Sigmoid colon (tissue), 7 donors: Measurements from ENCODE around the gene SLC7A5. TPM values are rescaled to one million over a fixed set of nuclear protein-coding genes. Genes with fewer than 3 reads are reported as not detected.
A peak's percentile ranks its signal among the peaks of the same experiment; 100 is the strongest.
"Not testable (repeated sequence)": the region's sequence is repeated elsewhere in the genome, so short reads cannot be mapped to it uniquely, and the experiment has no call there.

Experiments used
- DNase-seq: peaks from one replicate; pipeline ENCODE4 v3.0.0-alpha.2; 2019
- H3K27ac ChIP-seq, 4 donors: fragments of 200-600 bp; sonication (generic); one replicate each; pipeline ENCODE4 v1.5.1; 2016 to 2019; ENCODE audit warnings: mild to moderate bottlenecking in 1 of 4
- H3K27me3 ChIP-seq, 3 donors: fragments of 200-600 bp; sonication (generic); one replicate each; pipeline ENCODE4 v1.5.1; 2019; ENCODE audit warnings: mild to moderate bottlenecking in 1 of 3
- H3K36me3 ChIP-seq, 4 donors: fragments of 200-600 bp; sonication (generic); one replicate each; pipeline ENCODE4 v1.5.1; 2016 to 2019
- H3K4me1 ChIP-seq, 4 donors: fragments of 200-600 bp; sonication (generic); one replicate each; pipeline ENCODE4 v1.5.1; 2017 to 2019
- H3K4me3 ChIP-seq, 4 donors: fragments of 200-600 bp; sonication (generic); one replicate each; pipeline ENCODE4 v1.5.1; 2017 to 2019; ENCODE audit warnings: mild to moderate bottlenecking in 2 of 4, moderate library complexity in 1 of 4
- H3K9me3 ChIP-seq, 4 donors: fragments of 200-600 bp in 3 of 4; sonication (generic) in 3 of 4; one replicate each; pipeline versions ENCODE4 v1.5.1 to v1.6.1; 2013 to 2019
- CTCF ChIP-seq, 4 experiments: fragments of 450-650 bp in 3 of 4; fragments of 200-600 bp in 1 of 4; IDR thresholded peaks; one replicate each; pipeline ENCODE4 v1.5.1; 2016 to 2019; ENCODE audit warnings: antibody characterized with exemption in 4 of 4, mild to moderate bottlenecking in 3 of 4, moderate library complexity in 2 of 4
- EP300 ChIP-seq, 4 donors: sonication (generic); formaldehyde crosslinking; IDR thresholded peaks; one replicate each; pipeline ENCODE4 v1.6.1; 2017; ENCODE audit warnings: antibody characterized with exemption in 4 of 4
- POLR2A ChIP-seq, 2 donors: fragments of 450-650 bp; IDR thresholded peaks; one replicate each; pipeline ENCODE4 v1.6.1; 2016; ENCODE audit warnings: antibody characterized with exemption in 2 of 2, mild to moderate bottlenecking in 2 of 2, moderate library complexity in 2 of 2
- POLR2AphosphoS5 ChIP-seq, 4 donors: sonication (generic); formaldehyde crosslinking; IDR thresholded peaks; one replicate each; pipeline ENCODE4 v1.6.1; 2017; ENCODE audit warnings: antibody characterized with exemption in 4 of 4
- WGBS, 2 donors: extraction: QIAGEN DNeasy Blood & Tissue Kit; methylation state at CpG; one replicate each; pipeline ENCODE4 v1.1.7; 2013; 5-methylcytosine and 5-hydroxymethylcytosine counted together
- intact Hi-C: fragments of 100-400 bp; cut with DNase I; formaldehyde crosslinking; loops from one replicate; pipeline ENCODE4 v1.15.1; 2023
- polyA plus RNA-seq, 3 donors: library from polyadenylated mRNA; stranded (reverse); fragments of 200-250 nt; gene quantifications; one replicate each; pipeline ENCODE4 v1.2.3, GENCODE V29; 2013
- total RNA-seq, 4 donors: library from RNA; depleted of rRNA; stranded (reverse); fragments of >200 nt; gene quantifications; one replicate each; pipeline ENCODE4 v1.1.0, GENCODE V29; 2016
- donor health status: healthy with polysubstance abuse.
- donor health status: Bipolar disorder and iron deficiency.
- donor health status: healthy.

SLC7A5 gene
- total and polyA plus RNA-seq, 7 donors = 0.60 to 44.5 (median 3.1) TPM

GRCh38 chr16:87812200-87812656 lies 57.1 kb downstream of the SLC7A5 start:
- peaks cover 0 to 6% (median under 1%) of the 10 kb centered on the region in 4 donors for H3K9me3 ChIP-seq
- no peak overlapping the region for H3K27ac ChIP-seq
- intact Hi-C loops = no loop called here
- no peaks in the 10 kb centered on the region for H3K27me3 ChIP-seq
- DNase-seq = peak; percentile 46
- TF ChIP-seq CTCF (IDR thresholded peaks at IDR 0.05) = no peak
- no peak for TF ChIP-seq POLR2AphosphoS5 (IDR thresholded peaks at IDR 0.05)
- TF ChIP-seq EP300 (IDR thresholded peaks at IDR 0.05) = no peak
- no peak for TF ChIP-seq POLR2A (IDR thresholded peaks at IDR 0.05)
- H3K4me3 ChIP-seq = no peak overlapping the region
- WGBS, 2 donors = 71 to 83% methylated on average over 10 of the region's 10 CpGs
- H3K36me3 ChIP-seq = no peaks in the 10 kb centered on the region
- peaks cover 0 to 2% (median 2%) of the 10 kb centered on the region in 4 donors for H3K4me1 ChIP-seq

- H3K4me3 ChIP-seq, H3K9me3 ChIP-seq, intact Hi-C loops, H3K4me1 ChIP-seq, H3K36me3 ChIP-seq, H3K27ac ChIP-seq, H3K27me3 ChIP-seq, DNase-seq: not testable (repeated sequence)
- 46 to 67% methylated on average over 1 of the region's 1 CpG for WGBS, 2 donors
These were observed 57.9 kb downstream of the SLC7A5 start for GRCh38 chr16:87811454-87811853.

GRCh38 chr16:87809150-87809902 lies 60.0 kb downstream of the SLC7A5 start:
- 57 to 73% methylated on average over 15 of the region's 15 CpGs for WGBS, 2 donors
- Histone ChIP-seq H3K27ac (no peak overlapping the region), H3K9me3 (no peaks in the 10 kb centered on the region), H3K4me1 (peaks cover 0 to 16% (median 15%) of the 10 kb centered on the region in 4 donors), H3K27me3 (no peaks in the 10 kb centered on the region), H3K36me3 (no peaks in the 10 kb centered on the region), H3K4me3 (no peak overlapping the region)
- intact Hi-C loops = no loop called here
- no peak for DNase-seq
- TF ChIP-seq POLR2A (IDR thresholded peaks at IDR 0.05) (no peak), EP300 (IDR thresholded peaks at IDR 0.05) (no peak), POLR2AphosphoS5 (IDR thresholded peaks at IDR 0.05) (no peak), CTCF (IDR thresholded peaks at IDR 0.05) (no peak)

GRCh38 chr16:87808108-87808507 lies 61.2 kb downstream of the SLC7A5 start:
- 93% methylated on average over 6 of the region's 6 CpGs for WGBS, 2 donors

More at GRCh38 chr16:87808108-87808507, 61.2 kb downstream of the SLC7A5 start:
- no peaks in the 10 kb centered on the region for H3K27me3 ChIP-seq
- no peaks in the 10 kb centered on the region for H3K9me3 ChIP-seq
- no peaks in the 10 kb centered on the region for H3K36me3 ChIP-seq
- no peak overlapping the region for H3K4me3 ChIP-seq
- H3K27ac ChIP-seq = no peak overlapping the region
- no peak for DNase-seq
- TF ChIP-seq EP300 (IDR thresholded peaks at IDR 0.05) (no peak), CTCF (IDR thresholded peaks at IDR 0.05) (no peak), POLR2AphosphoS5 (IDR thresholded peaks at IDR 0.05) (no peak), POLR2A (IDR thresholded peaks at IDR 0.05) (no peak)
- peaks cover 0 to 16% (median 15%) of the 10 kb centered on the region in 4 donors for H3K4me1 ChIP-seq
- intact Hi-C loops = no loop called here
